Measurements from ENCODE around the gene EXTL1. TPM values are rescaled to one million over a fixed set of nuclear protein-coding genes. Genes with fewer than 3 reads are reported as not detected.

EXTL1 gene
- total and polyA plus RNA-seq, 10 of the 15 experiments (the other 5 are each of a cell fraction or from before 2014, with no cell fraction given) = not detected

GRCh38 chr1:26053718-26054560 lies 32.4 kb downstream of the EXTL1 start:
- ATAC-seq (no peak), DNase-seq (ENCODE audit: low read depth, low spot score) (no peak), FAIRE-seq (no peak)
- Histone ChIP-seq H3K27ac (ENCODE audit: control insufficient read depth, insufficient read depth) (no peak overlapping the region), H3K9me3 (replicated peaks; ENCODE audit: control insufficient read depth, insufficient read depth, low read length) (no peaks in the 10 kb centered on the region), H3K4me1 (ENCODE audit: control insufficient read depth, insufficient read depth, low read length) (no peaks in the 10 kb centered on the region), H3K4me2 (ENCODE audit: control insufficient read depth, insufficient read depth) (no peak overlapping the region), H3K36me3 (ENCODE audit: control insufficient read depth in 2 of 2, insufficient read depth in 2 of 2, low read length in 1 of 2) (no peaks in the 10 kb centered on the region), H3K27me3 (replicated peaks in 1 of 2; ENCODE audit: control insufficient read depth in 2 of 2, insufficient read depth in 2 of 2, low read length in 1 of 2) (peaks cover 2 to 11% of the 10 kb centered on the region in 2 experiments; a peak in 3 of 4 replicates), H3K79me2 (ENCODE audit: control insufficient read depth, insufficient read depth, low read length) (no peaks in the 10 kb centered on the region), H3K4me3 (no peak overlapping the region), H2AFZ (ENCODE audit: control insufficient read depth, low read depth, low read length) (no peak overlapping the region), H3K9ac (ENCODE audit: control insufficient read depth, insufficient read depth, low read length) (no peak overlapping the region), H4K20me1 (ENCODE audit: control insufficient read depth, insufficient read depth) (no peaks in the 10 kb centered on the region)
- in situ Hi-C loops (cut with MboI) (no loop called here), intact Hi-C loops (cut with micrococcal nuclease; ENCODE audit: unreplicated experiment) (no loop called here)
- TF ChIP-seq DPF2 (IDR thresholded peaks at IDR 0.05) = no peak
- no peak for TF ChIP-seq POLR2A (IDR thresholded peaks at IDR 0.05; ENCODE audit: low read depth, low read length)
- POLR2A ChIA-PET = no interaction called here
- RAD21 ChIA-PET (ENCODE audit: unreplicated experiment) = interaction anchor here (1.3 kb wide), 1 partner anchor 91 kb away, joined by 3 read pairs; no protein-coding TSS in a partner anchor
- BruUV-seq (replicated peaks) = no TSS peak
- SMC1A ChIA-PET (ENCODE audit: uncharacterized antibody, unreplicated experiment) = no interaction called here
- CTCF ChIA-PET = interaction anchor here (0.7 to 0.8 kb wide), 2 partner anchors 10 to 14 kb away, joined by 3 read pairs; partner anchors contain the start of gene TRIM63
- WGBS (ENCODE audit: insufficient coverage, insufficient replicate concordance, low lambda C conversion rate, missing lambda C conversion rate) = 8% methylated on average over 16 of the region's 16 CpGs

GRCh38 chr1:26055041-26055440 lies 33.5 kb downstream of the EXTL1 start:
- in situ Hi-C loops (cut with MboI) (no loop called here), intact Hi-C loops (cut with micrococcal nuclease; ENCODE audit: unreplicated experiment) (no loop called here)
- H3K36me3 ChIP-seq (ENCODE audit: control insufficient read depth in 2 of 2, insufficient read depth in 2 of 2, low read length in 1 of 2) = no peaks in the 10 kb centered on the region
- POLR2A ChIA-PET = interaction anchor here (0.7 kb wide), 1 partner anchor 882 kb away, joined by 4 read pairs; no protein-coding TSS in a partner anchor
- no peak overlapping the region for H3K4me2 ChIP-seq (ENCODE audit: control insufficient read depth, insufficient read depth)
- no peaks in the 10 kb centered on the region for H3K4me1 ChIP-seq (ENCODE audit: control insufficient read depth, insufficient read depth, low read length)
- CTCF ChIA-PET = interaction anchor here (0.6 kb wide), 1 partner anchor 65 kb away, joined by 4 read pairs; no protein-coding TSS in a partner anchor
- H3K9ac ChIP-seq (ENCODE audit: control insufficient read depth, insufficient read depth, low read length) = no peak overlapping the region
- ATAC-seq (no peak), DNase-seq (ENCODE audit: low read depth, low spot score) (no peak), FAIRE-seq (no peak)
- no peak overlapping the region for H2AFZ ChIP-seq (ENCODE audit: control insufficient read depth, low read depth, low read length)
- no peaks in the 10 kb centered on the region for H3K9me3 ChIP-seq (replicated peaks; ENCODE audit: control insufficient read depth, insufficient read depth, low read length)
- 44% methylated on average over 2 of the region's 2 CpGs for WGBS (ENCODE audit: insufficient coverage, insufficient replicate concordance, low lambda C conversion rate, missing lambda C conversion rate)
- H3K27me3 ChIP-seq (replicated peaks in 1 of 2; ENCODE audit: control insufficient read depth in 2 of 2, insufficient read depth in 2 of 2, low read length in 1 of 2) = peaks cover 2 to 6% of the 10 kb centered on the region in 2 experiments; a peak in 3 of 4 replicates
- no peak overlapping the region for H3K27ac ChIP-seq (ENCODE audit: control insufficient read depth, insufficient read depth)
- SMC1A ChIA-PET (ENCODE audit: uncharacterized antibody, unreplicated experiment) = interaction anchor here (1.6 kb wide), 1 partner anchor 152 kb away, joined by 4 read pairs; no protein-coding TSS in a partner anchor
- H3K4me3 ChIP-seq = no peak overlapping the region
- no peaks in the 10 kb centered on the region for H3K79me2 ChIP-seq (ENCODE audit: control insufficient read depth, insufficient read depth, low read length)
- H4K20me1 ChIP-seq (ENCODE audit: control insufficient read depth, insufficient read depth) = no peaks in the 10 kb centered on the region
- RAD21 ChIA-PET (ENCODE audit: unreplicated experiment) = interaction anchor here (1.3 kb wide), 1 partner anchor 90 kb away, joined by 3 read pairs; no protein-coding TSS in a partner anchor
- BruUV-seq (replicated peaks) = no TSS peak
- no peak for TF ChIP-seq ZNF384 (IDR thresholded peaks at IDR 0.05; ENCODE audit: borderline replicate concordance, low read depth, low read length)
- no peak for TF ChIP-seq NR2F1 (conservative IDR thresholded peaks at IDR 0.05)
- no peak for TF ChIP-seq ETV6 (conservative IDR thresholded peaks at IDR 0.05 in 1 of 2, IDR thresholded peaks at IDR 0.05 in 1 of 2; ENCODE audit: borderline replicate concordance in 1 of 2, low read depth in 1 of 2)
- no peak for TF ChIP-seq PML (IDR thresholded peaks at IDR 0.05; ENCODE audit: low read length)
- TF ChIP-seq PRDM15 (CRISPR knock-in tag; IDR thresholded peaks at IDR 0.05) = no peak
- no peak for TF ChIP-seq SREBF1 (IDR thresholded peaks at IDR 0.05; ENCODE audit: low read length)
- no peak for TF ChIP-seq CREM (IDR thresholded peaks at IDR 0.05; ENCODE audit: low read depth)
- TF ChIP-seq TAF1 (IDR thresholded peaks at IDR 0.05; ENCODE audit: borderline replicate concordance, low read depth, low read length) = no peak
- TF ChIP-seq BCL3 (IDR thresholded peaks at IDR 0.05; ENCODE audit: borderline replicate concordance, insufficient read depth, low read depth, low read length, poor library complexity, severe bottlenecking) = no peak

All from GM12878 (cell line).